Measurements from ENCODE around the gene FAM170B. TPM values are rescaled to one million over a fixed set of nuclear protein-coding genes. Genes with fewer than 3 reads are reported as not detected.
A peak's percentile ranks its signal among the peaks of the same experiment; 100 is the strongest.

FAM170B gene
- total and polyA plus RNA-seq, 9 of the 15 experiments (the other 6 are each of a cell fraction or from before 2014, with no cell fraction given) = 0.11 to 0.21 TPM; not detected in 7

DNA sequence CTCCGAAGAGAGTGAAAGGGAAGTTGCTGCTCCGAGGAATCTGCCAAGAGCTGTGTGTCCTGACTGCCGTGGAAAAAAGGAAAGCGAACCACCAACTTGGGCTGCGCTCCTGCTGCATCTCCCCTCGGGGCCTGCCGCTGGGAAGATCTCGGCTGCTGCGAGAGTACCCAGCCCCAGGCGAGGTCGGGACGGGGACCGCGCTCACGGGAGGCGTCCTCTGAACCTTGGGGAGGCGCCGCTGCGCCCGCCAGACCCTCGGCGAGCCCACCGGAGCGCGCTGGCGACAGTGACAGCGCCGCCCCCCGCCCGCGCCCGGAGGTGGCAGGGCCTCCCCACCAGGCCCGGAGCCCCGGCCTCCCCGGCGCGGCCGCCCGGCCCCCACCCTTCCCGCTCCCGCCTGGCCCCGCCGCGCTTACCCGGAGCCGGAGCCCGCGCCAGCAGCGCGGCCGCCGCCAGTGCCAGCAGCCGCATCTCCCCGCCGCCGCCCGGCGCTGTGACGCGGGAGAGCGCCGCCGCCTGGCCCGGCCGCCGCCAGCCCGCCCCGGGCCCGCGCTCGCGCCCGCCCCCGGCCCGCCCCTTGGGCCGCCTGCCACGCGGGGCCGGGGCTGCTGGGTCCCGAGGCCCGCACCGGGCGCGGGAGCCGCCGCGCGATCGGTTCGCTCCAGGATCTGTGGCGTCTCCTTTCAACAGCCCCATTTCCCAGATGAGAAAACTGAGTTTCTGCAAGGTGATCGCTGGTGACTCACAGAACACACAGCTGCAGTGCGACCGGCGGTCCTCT is 18.6 kb downstream of the FAM170B start, which contains the start of gene VSTM4:
Gene VSTM4, minus strand, starts transcription at position 508 of the 781 bp plus-strand sequence. Its CDS starts 37 bp downstream, at position 471.
- H3K4me3 ChIP-seq = peak within 1 kb of the TSS; percentile 58
- H3K36me3 ChIP-seq (ENCODE audit: control insufficient read depth, insufficient read depth, low read length) = no peaks in the 10 kb centered on the region
- ChIA-PET CTCF (ENCODE audit: low intra/inter-chr PET ratio) (interaction anchor here (1.1 kb wide), 1 partner anchor 12 kb away, joined by 4 read pairs; no protein-coding TSS in a partner anchor), POLR2A (interaction anchor here (0.6 to 1.5 kb wide), 2 partner anchors 15 to 67 kb away, joined by 3 to 4 read pairs; no protein-coding TSS in a partner anchor)
- peaks cover 10 to 12% of the 10 kb centered on the region in 2 experiments; a peak in 4 of 5 replicates for H3K4me1 ChIP-seq (replicated peaks in 1 of 2; ENCODE audit: control insufficient read depth in 2 of 2, insufficient read depth in 2 of 2, low read length in 2 of 2)
- intact Hi-C loops (cut with micrococcal nuclease) (loop anchor here (5.0 kb wide), 1 partner anchor 133 kb away; no protein-coding TSS in a partner anchor), in situ Hi-C loops (cut with MboI) (no loop called here)
- no peaks in the 10 kb centered on the region for H3K9me1 ChIP-seq (ENCODE audit: control insufficient read depth, insufficient read depth, low read length)
- H2AFZ ChIP-seq (ENCODE audit: low read depth, low read length) = peak within 1 kb of the TSS; percentile 87
- peaks cover 6% of the 10 kb centered on the region; the same call in 2 of the 3 replicates for H3K79me2 ChIP-seq (ENCODE audit: control insufficient read depth, insufficient read depth, low read length)
- no TSS peak for BruUV-seq (replicated peaks)
- peak within 1 kb of the TSS; percentile 44; the same call in 2 of the 3 replicates for H3K27ac ChIP-seq (ENCODE audit: extremely low read depth, low read depth, low read length)
- H3K4me2 ChIP-seq (ENCODE audit: insufficient read depth, low read length) = peak within 1 kb of the TSS; percentile 83
- H4K20me1 ChIP-seq (replicated peaks; ENCODE audit: control insufficient read depth, insufficient read depth, low read length) = no peaks in the 10 kb centered on the region
- peak; percentile 54 to 95 (median 91) for DNase-seq (ENCODE audit: extremely low read depth in 1 of 4, low spot score in 3 of 4)
- FAIRE-seq = no peak
- H3K9ac ChIP-seq (ENCODE audit: insufficient read depth in 1 of 2, low read depth in 2 of 2, low read length in 2 of 2) = peak within 1 kb of the TSS; percentile 77 to 96
- 3% methylated on average over 34 of the region's 95 CpGs for WGBS (ENCODE audit: insufficient coverage, low coverage, missing lambda C conversion rate)
- H3K9me3 ChIP-seq (replicated peaks; ENCODE audit: control insufficient read depth, insufficient read depth, low read depth, low read length) = no peaks in the 10 kb centered on the region
- no peaks in the 10 kb centered on the region for H3K27me3 ChIP-seq (ENCODE audit: control insufficient read depth in 2 of 2, insufficient read depth in 2 of 2, low read length in 2 of 2)
- ATAC-seq = peak; percentile 75
- TF ChIP-seq, protein P1, sequence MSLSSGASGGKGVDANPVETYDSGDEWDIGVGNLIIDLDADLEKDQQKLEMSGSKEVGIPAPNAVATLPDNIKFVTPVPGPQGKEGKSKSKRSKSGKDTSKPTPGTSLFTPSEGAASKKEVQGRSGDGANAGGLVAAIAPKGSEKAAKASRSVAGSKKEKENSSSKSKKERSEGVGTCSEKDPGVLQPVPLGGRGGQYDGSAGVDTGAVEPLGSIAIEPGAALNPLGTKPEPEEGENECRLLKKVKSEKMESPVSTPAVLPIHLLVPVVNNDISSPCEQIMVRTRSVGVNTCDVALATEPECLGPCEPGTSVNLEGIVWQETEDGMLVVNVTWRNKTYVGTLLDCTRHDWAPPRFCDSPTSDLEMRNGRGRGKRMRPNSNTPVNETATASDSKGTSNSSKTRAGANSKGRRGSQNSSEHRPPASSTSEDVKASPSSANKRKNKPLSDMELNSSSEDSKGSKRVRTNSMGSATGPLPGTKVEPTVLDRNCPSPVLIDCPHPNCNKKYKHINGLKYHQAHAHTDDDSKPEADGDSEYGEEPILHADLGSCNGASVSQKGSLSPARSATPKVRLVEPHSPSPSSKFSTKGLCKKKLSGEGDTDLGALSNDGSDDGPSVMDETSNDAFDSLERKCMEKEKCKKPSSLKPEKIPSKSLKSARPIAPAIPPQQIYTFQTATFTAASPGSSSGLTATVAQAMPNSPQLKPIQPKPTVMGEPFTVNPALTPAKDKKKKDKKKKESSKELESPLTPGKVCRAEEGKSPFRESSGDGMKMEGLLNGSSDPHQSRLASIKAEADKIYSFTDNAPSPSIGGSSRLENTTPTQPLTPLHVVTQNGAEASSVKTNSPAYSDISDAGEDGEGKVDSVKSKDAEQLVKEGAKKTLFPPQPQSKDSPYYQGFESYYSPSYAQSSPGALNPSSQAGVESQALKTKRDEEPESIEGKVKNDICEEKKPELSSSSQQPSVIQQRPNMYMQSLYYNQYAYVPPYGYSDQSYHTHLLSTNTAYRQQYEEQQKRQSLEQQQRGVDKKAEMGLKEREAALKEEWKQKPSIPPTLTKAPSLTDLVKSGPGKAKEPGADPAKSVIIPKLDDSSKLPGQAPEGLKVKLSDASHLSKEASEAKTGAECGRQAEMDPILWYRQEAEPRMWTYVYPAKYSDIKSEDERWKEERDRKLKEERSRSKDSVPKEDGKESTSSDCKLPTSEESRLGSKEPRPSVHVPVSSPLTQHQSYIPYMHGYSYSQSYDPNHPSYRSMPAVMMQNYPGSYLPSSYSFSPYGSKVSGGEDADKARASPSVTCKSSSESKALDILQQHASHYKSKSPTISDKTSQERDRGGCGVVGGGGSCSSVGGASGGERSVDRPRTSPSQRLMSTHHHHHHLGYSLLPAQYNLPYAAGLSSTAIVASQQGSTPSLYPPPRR (CRISPR knock-in tag; IDR thresholded peaks at IDR 0.05; ENCODE audit: borderline replicate concordance) = no peak
- TF ChIP-seq ZC3H11A (IDR thresholded peaks at IDR 0.05; ENCODE audit: low read depth, low read length) (no peak), HDAC1 (IDR thresholded peaks at IDR 0.05) (peak in 1 of 2 experiments; percentile 57; a peak in 2 of 4 replicates), TAF1 (IDR thresholded peaks at IDR 0.05; ENCODE audit: control insufficient read depth, extremely low read depth, insufficient read depth, low read length, severe bottlenecking) (peak; percentile 17), CREM (IDR thresholded peaks at IDR 0.05; ENCODE audit: low read depth) (no peak; the same call in 1 of the 2 replicates), GATAD2B (IDR thresholded peaks at IDR 0.05; ENCODE audit: borderline replicate concordance) (peak; percentile 50; the same call in 1 of the 2 replicates), TBP (optimal IDR thresholded peaks at IDR 0.05; ENCODE audit: low read depth, low read length) (no peak), BRD9 (IDR thresholded peaks at IDR 0.05; ENCODE audit: low read depth, partially characterized antibody) (no peak), HCFC1 (IDR thresholded peaks at IDR 0.05; ENCODE audit: low read depth, low read length) (peak; percentile 14; the same call in 1 of the 2 replicates), ZNF121 (CRISPR knock-in tag; conservative IDR thresholded peaks at IDR 0.05) (no peak)
- TF ChIP-seq, protein P2, sequence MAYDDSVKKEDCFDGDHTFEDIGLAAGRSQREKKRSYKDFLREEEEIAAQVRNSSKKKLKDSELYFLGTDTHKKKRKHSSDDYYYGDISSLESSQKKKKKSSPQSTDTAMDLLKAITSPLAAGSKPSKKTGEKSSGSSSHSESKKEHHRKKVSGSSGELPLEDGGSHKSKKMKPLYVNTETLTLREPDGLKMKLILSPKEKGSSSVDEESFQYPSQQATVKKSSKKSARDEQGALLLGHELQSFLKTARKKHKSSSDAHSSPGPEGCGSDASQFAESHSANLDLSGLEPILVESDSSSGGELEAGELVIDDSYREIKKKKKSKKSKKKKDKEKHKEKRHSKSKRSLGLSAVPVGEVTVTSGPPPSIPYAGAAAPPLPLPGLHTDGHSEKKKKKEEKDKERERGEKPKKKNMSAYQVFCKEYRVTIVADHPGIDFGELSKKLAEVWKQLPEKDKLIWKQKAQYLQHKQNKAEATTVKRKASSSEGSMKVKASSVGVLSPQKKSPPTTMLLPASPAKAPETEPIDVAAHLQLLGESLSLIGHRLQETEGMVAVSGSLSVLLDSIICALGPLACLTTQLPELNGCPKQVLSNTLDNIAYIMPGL (CRISPR knock-in tag; IDR thresholded peaks at IDR 0.05) = no peak
- TF ChIP-seq, protein P3, sequence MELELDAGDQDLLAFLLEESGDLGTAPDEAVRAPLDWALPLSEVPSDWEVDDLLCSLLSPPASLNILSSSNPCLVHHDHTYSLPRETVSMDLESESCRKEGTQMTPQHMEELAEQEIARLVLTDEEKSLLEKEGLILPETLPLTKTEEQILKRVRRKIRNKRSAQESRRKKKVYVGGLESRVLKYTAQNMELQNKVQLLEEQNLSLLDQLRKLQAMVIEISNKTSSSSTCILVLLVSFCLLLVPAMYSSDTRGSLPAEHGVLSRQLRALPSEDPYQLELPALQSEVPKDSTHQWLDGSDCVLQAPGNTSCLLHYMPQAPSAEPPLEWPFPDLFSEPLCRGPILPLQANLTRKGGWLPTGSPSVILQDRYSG (tag; conservative IDR thresholded peaks at IDR 0.05; ENCODE audit: low read depth) = no peak

Measured in K562 (cell line).